Vagina (tissue), 2 donors: ENCODE data around the gene GRID2IP. TPM values are rescaled to one million over a fixed set of nuclear protein-coding genes. Genes with fewer than 3 reads are reported as not detected.
"Not testable (repeated sequence)": the region's sequence is repeated elsewhere in the genome, so short reads cannot be mapped to it uniquely, and the experiment has no call there.

Experiments used
- DNase-seq, 2 donors: peaks; one replicate each; pipeline ENCODE4 v3.0.0-alpha.2; 2017; ENCODE audit errors: extremely low spot score in 2 of 2
- H3K27ac ChIP-seq: fragments of 200-600 bp; sonication (generic); one replicate; pipeline ENCODE4 v1.5.1; 2019
- H3K27me3 ChIP-seq: fragments of 200-600 bp; sonication (generic); one replicate; pipeline ENCODE4 v1.5.1; 2019
- H3K36me3 ChIP-seq, 2 donors: fragments of 200-600 bp; sonication (generic); one replicate each; pipeline ENCODE4 v1.5.1; 2017 to 2019
- H3K4me1 ChIP-seq: fragments of 200-600 bp; sonication (generic); one replicate; pipeline ENCODE4 v1.5.1; 2019
- H3K4me3 ChIP-seq, 2 donors: fragments of 200-600 bp; sonication (generic); 1 replicate in 1 of 2; 2 replicates in 1 of 2; pipeline ENCODE4 v1.5.1; 2016 to 2019
- H3K9me3 ChIP-seq: fragments of 200-600 bp; sonication (generic); one replicate; pipeline ENCODE4 v1.5.1; 2019
- CTCF ChIP-seq, 3 experiments: fragments of 450-650 bp in 2 of 3; fragments of 200-600 bp in 1 of 3; sonication (generic) in 1 of 3; IDR thresholded peaks; one replicate each; pipeline ENCODE4 v1.5.1; 2017 to 2019; ENCODE audit warnings: antibody characterized with exemption in 3 of 3, mild to moderate bottlenecking in 2 of 3, moderate library complexity in 2 of 3
- POLR2A ChIP-seq, 2 donors: fragments of 450-650 bp; IDR thresholded peaks; one replicate each; pipeline ENCODE4 v1.6.1; 2017; ENCODE audit warnings: antibody characterized with exemption in 2 of 2, mild to moderate bottlenecking in 2 of 2, moderate library complexity in 2 of 2
- POLR2AphosphoS5 ChIP-seq, 2 donors: sonication (generic); formaldehyde crosslinking; IDR thresholded peaks; one replicate each; pipeline ENCODE4 v1.9.0; 2017; ENCODE audit warnings: antibody characterized with exemption in 2 of 2, mild to moderate bottlenecking in 2 of 2, low read depth in 1 of 2; ENCODE audit not compliant: insufficient read depth in 1 of 2
- intact Hi-C: fragments of 100-400 bp; cut with DNase I; formaldehyde crosslinking; loops from one replicate; pipeline ENCODE4 v1.15.1; 2023
- total RNA-seq: library from RNA; depleted of rRNA; stranded (reverse); fragments of >200 nt; gene quantifications from one replicate; pipeline ENCODE4 v1.2.3, GENCODE V29; 2016

Gene GRID2IP
- total RNA-seq, 1 donor from 2014 or later, result not detected

- intact Hi-C loops, result no loop called here
- no peaks in the 10 kb centered on the region for H3K9me3 ChIP-seq
- DNase-seq, result no peak
- no peaks in the 10 kb centered on the region for H3K4me1 ChIP-seq
- H3K36me3 ChIP-seq, result peaks cover 0 to 37% of the 10 kb centered on the region in 2 donors
- TF ChIP-seq CTCF (IDR thresholded peaks at IDR 0.05) (no peak), POLR2A (IDR thresholded peaks at IDR 0.05) (no peak), POLR2AphosphoS5 (IDR thresholded peaks at IDR 0.05; ENCODE audit: insufficient read depth in 1 of 2, low read depth in 1 of 2) (no peak)
- H3K4me3 ChIP-seq, result no peak overlapping the region
- no peak overlapping the region for H3K27ac ChIP-seq
- no peaks in the 10 kb centered on the region for H3K27me3 ChIP-seq
Observed at GRCh38 chr7:6460303-6460702, 91.0 kb downstream of the GRID2IP start.

GRCh38 chr7:6458676-6459075, 92.6 kb downstream of the GRID2IP start:
- H3K36me3 ChIP-seq, result peaks cover 0 to 23% of the 10 kb centered on the region in 2 donors
- intact Hi-C loops, H3K4me3 ChIP-seq, H3K9me3 ChIP-seq, H3K4me1 ChIP-seq, H3K27ac ChIP-seq, DNase-seq, H3K27me3 ChIP-seq: not testable (repeated sequence)

DNA sequence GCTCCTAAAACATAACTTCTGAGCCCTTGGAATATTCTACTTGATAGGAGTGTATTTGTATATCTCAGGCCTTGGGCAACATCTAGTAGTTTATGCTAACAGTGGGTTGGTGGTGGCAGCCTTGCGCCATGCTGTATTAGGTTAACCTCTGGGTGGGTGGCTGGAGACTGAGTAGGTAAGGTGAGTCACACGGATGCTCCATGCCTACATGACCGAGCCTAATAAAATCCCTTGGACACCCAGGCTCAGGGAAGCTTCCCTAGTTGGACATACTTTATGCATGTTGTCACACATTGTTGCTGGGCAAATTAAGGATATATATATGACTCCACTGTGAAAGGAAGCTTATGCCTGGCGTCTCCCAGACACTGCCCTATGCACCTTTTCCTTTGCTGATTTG, 97.5 kb downstream of the GRID2IP start:
- TF ChIP-seq POLR2A (IDR thresholded peaks at IDR 0.05) (no peak), POLR2AphosphoS5 (IDR thresholded peaks at IDR 0.05; ENCODE audit: insufficient read depth in 1 of 2, low read depth in 1 of 2) (no peak), CTCF (IDR thresholded peaks at IDR 0.05) (no peak)
- H3K4me1 ChIP-seq, result no peaks in the 10 kb centered on the region
- intact Hi-C loops, result no loop called here
- no peaks in the 10 kb centered on the region for H3K36me3 ChIP-seq
- H3K4me3 ChIP-seq, result no peak overlapping the region
- no peaks in the 10 kb centered on the region for H3K9me3 ChIP-seq
- no peak overlapping the region for H3K27ac ChIP-seq
- no peak for DNase-seq
- no peaks in the 10 kb centered on the region for H3K27me3 ChIP-seq

GRCh38 chr7:6451224-6451705, 100.0 kb downstream of the GRID2IP start:
- no peak for TF ChIP-seq CTCF (IDR thresholded peaks at IDR 0.05)
- no peak for TF ChIP-seq POLR2A (IDR thresholded peaks at IDR 0.05)
- no peak for TF ChIP-seq POLR2AphosphoS5 (IDR thresholded peaks at IDR 0.05; ENCODE audit: insufficient read depth in 1 of 2, low read depth in 1 of 2)
- Histone ChIP-seq H3K27me3 (no peaks in the 10 kb centered on the region), H3K27ac (no peak overlapping the region), H3K9me3 (no peaks in the 10 kb centered on the region), H3K36me3 (no peaks in the 10 kb centered on the region), H3K4me3 (no peak overlapping the region), H3K4me1 (peaks cover 11% of the 10 kb centered on the region)
- DNase-seq, result no peak
- intact Hi-C loops, result no loop called here

DNA sequence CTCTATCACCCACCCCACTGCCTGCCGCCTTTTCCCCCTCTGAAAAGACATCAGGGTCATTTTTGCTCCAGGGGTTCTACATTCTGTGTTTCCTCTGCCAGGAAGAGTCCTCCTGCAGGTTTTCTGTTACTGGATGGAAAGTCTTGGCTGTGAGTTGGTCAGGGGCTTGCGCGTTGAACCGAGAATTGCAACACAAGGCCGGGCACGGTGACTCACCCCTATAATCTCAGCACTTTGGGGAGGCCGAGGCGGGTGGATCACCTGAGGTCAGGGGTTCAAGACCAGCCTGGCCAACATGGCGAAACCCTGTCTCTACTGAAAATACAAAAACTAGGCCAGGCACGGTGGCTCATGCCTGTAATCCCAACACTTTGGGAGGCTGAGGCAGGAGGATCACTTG, 100.7 kb downstream of the GRID2IP start:
- H3K27me3 ChIP-seq, H3K4me3 ChIP-seq, H3K9me3 ChIP-seq, DNase-seq, H3K36me3 ChIP-seq, H3K27ac ChIP-seq, intact Hi-C loops: not testable (repeated sequence)
- H3K4me1 ChIP-seq, result peaks cover 11% of the 10 kb centered on the region

DNA sequence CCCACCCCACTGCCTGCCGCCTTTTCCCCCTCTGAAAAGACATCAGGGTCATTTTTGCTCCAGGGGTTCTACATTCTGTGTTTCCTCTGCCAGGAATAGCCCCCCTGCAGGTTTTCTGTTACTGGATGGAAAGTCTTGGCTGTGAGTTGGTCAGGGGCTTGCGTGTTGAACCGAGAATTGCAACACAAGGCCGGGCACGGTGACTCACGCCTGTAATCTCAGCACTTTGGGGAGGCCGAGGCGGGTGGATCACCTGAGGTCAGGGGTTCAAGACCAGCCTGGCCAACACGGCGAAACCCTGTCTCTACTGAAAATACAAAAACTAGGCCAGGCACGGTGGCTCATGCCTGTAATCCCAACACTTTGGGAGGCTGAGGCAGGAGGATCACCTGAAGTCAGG, 101.4 kb downstream of the GRID2IP start:
- H3K27me3 ChIP-seq, intact Hi-C loops, DNase-seq, H3K27ac ChIP-seq, H3K4me3 ChIP-seq, H3K9me3 ChIP-seq: not testable (repeated sequence)
- Histone ChIP-seq H3K36me3 (peaks cover 0 to 11% of the 10 kb centered on the region in 2 donors), H3K4me1 (peaks cover 11% of the 10 kb centered on the region)
